Measurements from ENCODE around the gene CACNB4. TPM values are rescaled to one million over a fixed set of nuclear protein-coding genes. Genes with fewer than 3 reads are reported as not detected.

Gene CACNB4
- total and polyA plus RNA-seq, 2 of the 4 experiments (the other 2 are of a cell fraction) = 0.12 to 0.36 TPM

GRCh38 chr2:151953467-151953866, 145.4 kb downstream of the CACNB4 start:
- Histone ChIP-seq H3K79me1 (ENCODE audit: low read depth in 1 of 2, low read length in 2 of 2) (no peaks in the 10 kb centered on the region), H3K27me3 (ENCODE audit: control insufficient read depth, insufficient read depth, low read length) (no peaks in the 10 kb centered on the region), H2AK5ac (ENCODE audit: low read depth, low read length) (no peak overlapping the region), H3K27ac (ENCODE audit: insufficient read depth, low read length) (no peak overlapping the region), H4K91ac (ENCODE audit: insufficient read depth, low read depth, low read length) (no peak overlapping the region), H3K4me2 (ENCODE audit: low read depth, low read length) (no peak overlapping the region), H3K14ac (replicated peaks; ENCODE audit: low read depth, low read length) (no peak overlapping the region), H2AK9ac (replicated peaks; ENCODE audit: low read depth, low read length, poor library complexity) (no peak overlapping the region), H3K56ac (ENCODE audit: extremely low read depth, insufficient read depth, low read length) (no peak overlapping the region), H2BK15ac (ENCODE audit: low read depth, low read length) (no peak overlapping the region), H2AFZ (replicated peaks; ENCODE audit: low read length, poor library complexity) (no peak overlapping the region), H3K9me1 (ENCODE audit: insufficient read depth, low read length) (no peaks in the 10 kb centered on the region), H3K36me3 (ENCODE audit: control insufficient read depth, insufficient read depth, low read length) (no peaks in the 10 kb centered on the region), H4K5ac (ENCODE audit: low read depth, low read length) (no peak overlapping the region), H3K4me3 (ENCODE audit: insufficient read depth, low read depth, low read length) (no peak overlapping the region), H3K18ac (ENCODE audit: low read depth, low read length) (no peak overlapping the region), H3K4ac (ENCODE audit: low read depth, low read length) (no peak overlapping the region), H4K20me1 (ENCODE audit: insufficient read depth, low read length) (no peaks in the 10 kb centered on the region), H2BK20ac (ENCODE audit: low read depth, low read length) (no peak overlapping the region), H2BK120ac (ENCODE audit: low read depth, low read length) (no peak overlapping the region), H2BK5ac (ENCODE audit: low read depth, low read length, poor library complexity, severe bottlenecking) (no peak overlapping the region), H3K9ac (ENCODE audit: low read depth, low read length) (no peak overlapping the region), H3K23ac (ENCODE audit: low read depth, low read length) (no peak overlapping the region), H3K4me1 (ENCODE audit: control insufficient read depth, insufficient read depth, low read length) (no peaks in the 10 kb centered on the region), H3K9me3 (ENCODE audit: control insufficient read depth, insufficient read depth, low read length) (no peaks in the 10 kb centered on the region), H4K8ac (ENCODE audit: low read depth in 2 of 2, low read length in 2 of 2) (no peak overlapping the region)
- in situ Hi-C loops (cut with MboI; ENCODE audit: low sequenced_read_pairs) (no loop called here), dilution Hi-C loops (cut with HindIII; ENCODE audit: low sequenced_read_pairs, unreplicated experiment) (no loop called here), intact Hi-C loops (cut with micrococcal nuclease) (no loop called here)
- no TSS peak for BruUV-seq (replicated peaks)
- ChIA-PET CTCF (no interaction called here), POLR2A (ENCODE audit: unreplicated experiment) (no interaction called here)
- DNase-seq = no peak
- TF ChIP-seq, protein P1, sequence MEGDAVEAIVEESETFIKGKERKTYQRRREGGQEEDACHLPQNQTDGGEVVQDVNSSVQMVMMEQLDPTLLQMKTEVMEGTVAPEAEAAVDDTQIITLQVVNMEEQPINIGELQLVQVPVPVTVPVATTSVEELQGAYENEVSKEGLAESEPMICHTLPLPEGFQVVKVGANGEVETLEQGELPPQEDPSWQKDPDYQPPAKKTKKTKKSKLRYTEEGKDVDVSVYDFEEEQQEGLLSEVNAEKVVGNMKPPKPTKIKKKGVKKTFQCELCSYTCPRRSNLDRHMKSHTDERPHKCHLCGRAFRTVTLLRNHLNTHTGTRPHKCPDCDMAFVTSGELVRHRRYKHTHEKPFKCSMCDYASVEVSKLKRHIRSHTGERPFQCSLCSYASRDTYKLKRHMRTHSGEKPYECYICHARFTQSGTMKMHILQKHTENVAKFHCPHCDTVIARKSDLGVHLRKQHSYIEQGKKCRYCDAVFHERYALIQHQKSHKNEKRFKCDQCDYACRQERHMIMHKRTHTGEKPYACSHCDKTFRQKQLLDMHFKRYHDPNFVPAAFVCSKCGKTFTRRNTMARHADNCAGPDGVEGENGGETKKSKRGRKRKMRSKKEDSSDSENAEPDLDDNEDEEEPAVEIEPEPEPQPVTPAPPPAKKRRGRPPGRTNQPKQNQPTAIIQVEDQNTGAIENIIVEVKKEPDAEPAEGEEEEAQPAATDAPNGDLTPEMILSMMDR (conservative IDR thresholded peaks at IDR 0.05; ENCODE audit: low read depth, low read length) = no peak
- no peak for TF ChIP-seq MXI1 (IDR thresholded peaks at IDR 0.05; ENCODE audit: borderline replicate concordance, low read depth, low read length)
- no peak for TF ChIP-seq BHLHE40 (IDR thresholded peaks at IDR 0.05; ENCODE audit: low read depth, low read length)
- TF ChIP-seq, protein P2, sequence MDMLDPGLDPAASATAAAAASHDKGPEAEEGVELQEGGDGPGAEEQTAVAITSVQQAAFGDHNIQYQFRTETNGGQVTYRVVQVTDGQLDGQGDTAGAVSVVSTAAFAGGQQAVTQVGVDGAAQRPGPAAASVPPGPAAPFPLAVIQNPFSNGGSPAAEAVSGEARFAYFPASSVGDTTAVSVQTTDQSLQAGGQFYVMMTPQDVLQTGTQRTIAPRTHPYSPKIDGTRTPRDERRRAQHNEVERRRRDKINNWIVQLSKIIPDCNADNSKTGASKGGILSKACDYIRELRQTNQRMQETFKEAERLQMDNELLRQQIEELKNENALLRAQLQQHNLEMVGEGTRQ (IDR thresholded peaks at IDR 0.05; ENCODE audit: low read depth, low read length) = no peak
- no peak for TF ChIP-seq MAFK (IDR thresholded peaks at IDR 0.05; ENCODE audit: low read depth, low read length)
- TF ChIP-seq ELK1 (IDR thresholded peaks at IDR 0.05; ENCODE audit: borderline replicate concordance, low read depth, low read length) = no peak
- no peak for TF ChIP-seq CEBPB (IDR thresholded peaks at IDR 0.05; ENCODE audit: low read depth, low read length)
- no peak for TF ChIP-seq CHD1 (IDR thresholded peaks at IDR 0.05; ENCODE audit: low read depth, low read length)
- no peak for TF ChIP-seq RAD21 (IDR thresholded peaks at IDR 0.05; ENCODE audit: low read length)
- no peak for TF ChIP-seq SMC3 (IDR thresholded peaks at IDR 0.05; ENCODE audit: low read depth, low read length)
- TF ChIP-seq NFE2L2 (IDR thresholded peaks at IDR 0.05; ENCODE audit: low read depth, low read length) = no peak
- no peak for TF ChIP-seq MAZ (IDR thresholded peaks at IDR 0.05; ENCODE audit: borderline replicate concordance, low read depth, low read length)
- no peak for TF ChIP-seq POLR2A (IDR thresholded peaks at IDR 0.05; ENCODE audit: low read depth, low read length)
- TF ChIP-seq RFX5 (IDR thresholded peaks at IDR 0.05; ENCODE audit: low read depth, low read length) = no peak
- TF ChIP-seq FOS (IDR thresholded peaks at IDR 0.05; ENCODE audit: low read depth, low read length) = no peak
- no CpG with 5 or more reads among the region's 2 CpGs for WGBS, 2 experiments (ENCODE audit: extremely low coverage in 2 of 2, insufficient read length in 1 of 2)
- no peak for ATAC-seq (ENCODE audit: low read depth)
